Mesendoderm (in vitro differentiated cells): ENCODE results near the gene MAPKBP1.

ENCODE experiments used
- DNase-seq: peaks from one replicate; pipeline ENCODE4 v3.0.0; 2013
- H2AK5ac ChIP-seq: 2 replicates; pipeline ENCODE4 v1.6.1; 2013; ENCODE audit warnings: low read length, inconsistent platforms
- H2BK120ac ChIP-seq: 2 replicates; pipeline ENCODE4 v1.6.1; 2013; ENCODE audit warnings: low read depth, mild to moderate bottlenecking, low read length, moderate library complexity, mixed read lengths
- H2BK15ac ChIP-seq: replicated peaks from 2 replicates; pipeline ENCODE4 v1.6.1; 2013; ENCODE audit warnings: low read depth, mild to moderate bottlenecking, moderate library complexity
- H2BK5ac ChIP-seq: 2 replicates; pipeline ENCODE4 v1.6.1; 2013; ENCODE audit warnings: low read length, inconsistent platforms
- H3K18ac ChIP-seq: 2 replicates; pipeline ENCODE4 v1.6.1; 2013; ENCODE audit warnings: mild to moderate bottlenecking, low read length, mixed read lengths
- H3K23ac ChIP-seq: one replicate; pipeline ENCODE4 v1.6.1; 2013; ENCODE audit warnings: low read length
- H3K27ac ChIP-seq: 2 replicates; pipeline ENCODE4 v1.5.1; 2013; ENCODE audit warnings: low read depth, mild to moderate bottlenecking, inconsistent platforms, low read length, moderate library complexity
- H3K27me3 ChIP-seq: 2 replicates; pipeline ENCODE4 v1.6.1; 2013; ENCODE audit warnings: low read length, control low read depth, mild to moderate bottlenecking, inconsistent platforms; ENCODE audit not compliant: insufficient read depth, poor library complexity
- H3K36me3 ChIP-seq: 2 replicates; pipeline ENCODE4 v1.6.1; 2013; ENCODE audit warnings: low read length, inconsistent platforms; ENCODE audit not compliant: control insufficient read depth, insufficient read depth
- H3K4ac ChIP-seq: one replicate; pipeline ENCODE4 v1.6.1; 2013; ENCODE audit warnings: low read depth, mild to moderate bottlenecking, low read length, moderate library complexity
- H3K4me1 ChIP-seq: 2 replicates; pipeline ENCODE4 v1.6.1; 2013; ENCODE audit warnings: low read depth, low read length, inconsistent platforms; ENCODE audit not compliant: control insufficient read depth
- H3K4me2 ChIP-seq: 2 replicates; pipeline ENCODE4 v1.6.1; 2013; ENCODE audit warnings: low read length
- H3K4me3 ChIP-seq: 2 replicates; pipeline ENCODE4 v1.5.1; 2013; ENCODE audit warnings: mild to moderate bottlenecking, low read length
- H3K56ac ChIP-seq: one replicate; pipeline ENCODE4 v1.6.1; 2013; ENCODE audit warnings: low read length
- H3K79me1 ChIP-seq: 2 replicates; pipeline ENCODE4 v1.6.1; 2013; ENCODE audit warnings: low read length, inconsistent platforms
- H3K79me2 ChIP-seq: 2 replicates; pipeline ENCODE4 v1.6.1; 2013; ENCODE audit warnings: mild to moderate bottlenecking, low read length; ENCODE audit not compliant: control insufficient read depth, insufficient read depth
- H3K9ac ChIP-seq: 2 replicates; pipeline ENCODE4 v1.6.1; 2013; ENCODE audit warnings: low read length, inconsistent platforms
- H4K5ac ChIP-seq: one replicate; pipeline ENCODE4 v1.6.1; 2013; ENCODE audit warnings: low read length
- H4K8ac ChIP-seq: one replicate; pipeline ENCODE4 v1.6.1; 2013; ENCODE audit warnings: low read depth, mild to moderate bottlenecking, control low read depth, low read length, moderate library complexity
- WGBS: extraction: QIAGEN DNeasy Blood & Tissue Kit; methylation state at CpG from one replicate; pipeline ENCODE4 v1.1.7; 2013; ENCODE audit warnings: low lambda C conversion rate, missing lambda C conversion rate; ENCODE audit not compliant: insufficient coverage; ENCODE audit errors: extremely low coverage; 5-methylcytosine and 5-hydroxymethylcytosine counted together

Gene MAPKBP1

DNA sequence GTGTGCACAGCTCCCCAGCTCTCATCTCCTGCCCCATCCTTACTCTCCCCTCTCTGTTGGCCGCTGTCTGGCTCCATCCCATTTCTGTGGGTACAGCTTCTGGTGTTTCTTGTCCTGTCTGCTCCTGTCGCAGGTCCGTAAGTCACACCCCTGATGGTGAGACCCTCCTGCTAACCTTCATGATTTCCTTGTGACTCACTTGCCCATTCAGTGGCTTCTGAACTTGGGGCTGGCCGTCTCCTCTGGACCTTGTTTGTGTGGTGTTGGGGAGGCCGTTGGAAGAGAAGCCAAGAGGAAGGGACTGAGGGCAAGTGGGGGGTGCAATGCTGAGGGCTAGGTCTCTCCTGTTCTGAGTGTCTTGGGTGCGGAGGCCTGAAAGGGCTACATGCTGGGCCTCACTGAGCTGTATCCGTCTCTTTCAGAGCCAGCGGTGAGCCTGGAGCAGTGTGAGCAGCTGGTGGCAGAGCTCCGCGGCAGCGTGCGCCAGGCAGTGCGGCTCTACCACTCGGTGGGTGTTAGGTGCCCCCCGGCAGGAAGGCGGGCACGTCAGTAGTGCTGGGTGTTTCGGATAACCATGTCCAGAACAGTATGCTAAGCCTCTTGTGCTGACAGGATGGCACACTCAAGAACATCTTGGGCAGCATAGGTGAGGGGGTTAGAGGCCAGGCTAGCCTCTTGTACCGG is 49.9 kb downstream of the MAPKBP1 start:
- no CpG with 5 or more reads among the region's 19 CpGs for WGBS
- Histone ChIP-seq H4K5ac (no peak overlapping the region), H3K27me3 (no peaks in the 10 kb centered on the region), H3K79me2 (no peaks in the 10 kb centered on the region), H3K4ac (no peak overlapping the region), H3K4me3 (no peak overlapping the region), H3K36me3 (no peaks in the 10 kb centered on the region), H2BK5ac (no peak overlapping the region), H3K4me1 (peaks cover 2% of the 10 kb centered on the region), H2BK120ac (no peak overlapping the region), H3K79me1 (no peaks in the 10 kb centered on the region), H3K4me2 (no peak overlapping the region), H2AK5ac (no peak overlapping the region), H3K27ac (no peak overlapping the region), H3K18ac (no peak overlapping the region), H2BK15ac (no peak overlapping the region), H4K8ac (no peak overlapping the region), H3K56ac (no peak overlapping the region), H3K9ac (no peak overlapping the region), H3K23ac (no peak overlapping the region)
- no peak for DNase-seq

DNA sequence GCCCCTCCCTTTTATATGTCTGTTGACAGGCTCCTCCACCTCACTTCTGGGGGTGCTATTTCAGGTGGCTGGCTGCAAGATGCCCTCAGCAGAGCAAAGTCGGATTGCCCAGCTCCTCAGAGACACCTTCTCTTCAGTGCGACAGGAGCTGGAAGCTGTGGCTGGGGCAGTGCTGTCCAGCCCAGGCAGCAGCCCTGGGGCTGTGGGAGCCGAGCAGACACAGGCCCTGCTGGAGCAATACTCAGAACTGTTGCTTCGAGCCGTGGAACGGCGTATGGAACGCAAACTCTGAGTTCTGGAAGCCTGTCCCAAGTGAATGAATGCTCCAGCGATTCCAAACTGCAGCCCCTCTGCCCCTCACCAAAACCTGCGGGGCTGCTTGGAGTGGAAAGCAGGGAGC is 50.9 kb downstream of the MAPKBP1 start:
- Histone ChIP-seq H4K5ac (no peak overlapping the region), H3K4me1 (peaks cover 2% of the 10 kb centered on the region), H2AK5ac (no peak overlapping the region), H3K79me2 (no peaks in the 10 kb centered on the region), H3K4me2 (no peak overlapping the region), H3K56ac (no peak overlapping the region), H3K79me1 (no peaks in the 10 kb centered on the region), H3K9ac (no peak overlapping the region), H3K4ac (no peak overlapping the region), H2BK120ac (no peak overlapping the region), H4K8ac (no peak overlapping the region), H3K18ac (no peak overlapping the region), H3K23ac (no peak overlapping the region), H2BK15ac (no peak overlapping the region), H2BK5ac (no peak overlapping the region), H3K27me3 (no peaks in the 10 kb centered on the region), H3K4me3 (no peak overlapping the region), H3K36me3 (no peaks in the 10 kb centered on the region), H3K27ac (no peak overlapping the region)
- WGBS, result no CpG with 5 or more reads among the region's 10 CpGs
- DNase-seq, result no peak

DNA sequence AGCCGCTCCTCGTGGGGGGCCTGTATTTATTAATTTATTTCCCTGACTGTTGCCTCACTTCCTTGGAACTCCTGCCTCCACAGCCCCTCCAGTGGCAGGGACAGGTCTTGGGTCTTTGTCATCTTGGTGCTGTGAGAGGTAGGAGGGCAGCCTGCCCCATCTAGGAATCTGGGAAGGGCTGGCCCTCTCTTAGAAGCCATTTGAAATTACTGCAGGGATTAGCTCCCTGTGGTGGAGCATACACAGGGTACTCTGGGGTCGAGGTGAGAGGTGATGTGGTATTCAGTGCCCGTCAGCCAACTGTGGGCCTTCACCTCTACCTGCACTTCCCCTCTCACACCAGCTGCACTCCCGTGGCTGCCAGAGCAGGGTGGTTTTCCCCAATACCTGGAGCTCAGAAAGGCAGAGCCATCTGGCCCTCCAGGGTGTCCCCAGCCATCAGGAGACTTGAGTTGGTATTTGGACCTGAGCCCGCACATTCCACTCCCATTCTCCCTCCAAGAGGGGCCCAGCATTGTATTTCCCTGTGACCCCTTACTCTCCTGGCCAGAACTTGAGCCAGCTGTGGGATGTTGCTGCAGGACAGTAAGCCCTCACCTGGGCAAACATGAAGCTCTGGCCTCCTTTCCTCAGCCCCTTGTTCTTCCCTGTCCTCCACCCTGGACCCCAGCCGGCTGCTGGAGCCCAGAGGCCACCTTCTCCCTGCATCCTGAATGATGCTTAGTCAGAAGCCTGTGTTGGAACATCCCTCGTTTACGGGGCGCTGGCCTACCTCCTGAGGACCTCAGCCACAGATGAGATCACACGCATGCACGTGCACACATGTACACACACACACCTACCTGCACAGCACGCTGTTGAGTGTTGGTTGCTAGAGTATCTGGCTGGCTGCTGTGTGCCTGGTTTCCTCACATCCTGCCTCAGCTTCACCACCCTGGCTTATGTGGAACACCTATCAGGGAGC is 51.6 kb downstream of the MAPKBP1 start:
- H4K8ac ChIP-seq, result no peak overlapping the region
- H3K4me3 ChIP-seq, result no peak overlapping the region
- H2BK120ac ChIP-seq, result no peak overlapping the region
- H3K4ac ChIP-seq, result no peak overlapping the region
- no peaks in the 10 kb centered on the region for H3K79me2 ChIP-seq
- H3K27ac ChIP-seq, result no peak overlapping the region
- no peak overlapping the region for H3K18ac ChIP-seq
- no peak overlapping the region for H2BK5ac ChIP-seq
- H2BK15ac ChIP-seq, result no peak overlapping the region
- H2AK5ac ChIP-seq, result no peak overlapping the region
- H3K27me3 ChIP-seq, result no peaks in the 10 kb centered on the region
- H3K23ac ChIP-seq, result no peak overlapping the region
- WGBS, result no CpG with 5 or more reads among the region's 13 CpGs
- no peak overlapping the region for H3K4me2 ChIP-seq
- H3K9ac ChIP-seq, result no peak overlapping the region
- no peak overlapping the region for H3K56ac ChIP-seq
- H3K4me1 ChIP-seq, result peaks cover 2% of the 10 kb centered on the region
- no peaks in the 10 kb centered on the region for H3K79me1 ChIP-seq
- DNase-seq, result peak; percentile 52
- no peak overlapping the region for H4K5ac ChIP-seq
- no peaks in the 10 kb centered on the region for H3K36me3 ChIP-seq

DNA sequence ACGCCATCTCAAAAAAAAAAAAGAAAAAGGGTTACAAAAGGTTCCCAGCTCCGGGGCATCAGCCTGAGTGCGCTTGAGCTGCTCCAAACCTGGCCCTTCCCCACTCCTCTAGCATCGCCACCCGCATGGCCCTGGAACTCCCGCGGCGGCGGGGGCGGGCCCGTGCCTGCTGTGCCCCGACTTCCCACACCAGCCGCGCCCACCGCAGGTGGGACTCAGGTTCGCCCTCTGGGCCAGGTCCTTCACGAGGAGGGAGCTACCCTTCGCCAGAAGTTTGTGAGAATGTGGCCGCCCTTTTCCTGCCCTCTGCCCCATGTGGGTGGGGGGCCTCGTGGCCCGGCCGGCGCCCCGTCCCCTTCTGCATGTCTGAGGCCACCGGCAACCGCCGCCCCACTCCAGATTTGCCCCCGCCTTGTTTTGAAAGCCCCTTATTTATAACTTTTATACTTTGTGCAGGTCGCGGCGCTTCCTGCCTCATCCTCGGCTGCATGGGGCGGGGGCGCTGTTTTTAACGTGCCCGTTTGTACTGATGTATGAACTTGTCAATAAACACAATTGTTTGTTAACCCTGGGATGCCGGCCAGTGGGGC is 53.1 kb downstream of the MAPKBP1 start:
- Histone ChIP-seq H2AK5ac (no peak overlapping the region), H2BK15ac (no peak overlapping the region), H2BK5ac (no peak overlapping the region), H4K5ac (no peak overlapping the region), H3K4me1 (peaks cover 2% of the 10 kb centered on the region), H3K23ac (peak overlapping the region; percentile 4), H3K9ac (peak overlapping the region; percentile 61), H3K36me3 (no peaks in the 10 kb centered on the region), H3K4me2 (peak overlapping the region; percentile 90), H3K27me3 (no peaks in the 10 kb centered on the region), H2BK120ac (no peak overlapping the region), H3K4ac (no peak overlapping the region), H3K18ac (no peak overlapping the region), H3K79me2 (no peaks in the 10 kb centered on the region), H3K4me3 (peak overlapping the region; percentile 48), H3K79me1 (no peaks in the 10 kb centered on the region), H3K56ac (peak overlapping the region; percentile 78), H4K8ac (no peak overlapping the region), H3K27ac (no peak overlapping the region)
- WGBS, result no CpG with 5 or more reads among the region's 37 CpGs
- DNase-seq, result peak; percentile 30

DNA sequence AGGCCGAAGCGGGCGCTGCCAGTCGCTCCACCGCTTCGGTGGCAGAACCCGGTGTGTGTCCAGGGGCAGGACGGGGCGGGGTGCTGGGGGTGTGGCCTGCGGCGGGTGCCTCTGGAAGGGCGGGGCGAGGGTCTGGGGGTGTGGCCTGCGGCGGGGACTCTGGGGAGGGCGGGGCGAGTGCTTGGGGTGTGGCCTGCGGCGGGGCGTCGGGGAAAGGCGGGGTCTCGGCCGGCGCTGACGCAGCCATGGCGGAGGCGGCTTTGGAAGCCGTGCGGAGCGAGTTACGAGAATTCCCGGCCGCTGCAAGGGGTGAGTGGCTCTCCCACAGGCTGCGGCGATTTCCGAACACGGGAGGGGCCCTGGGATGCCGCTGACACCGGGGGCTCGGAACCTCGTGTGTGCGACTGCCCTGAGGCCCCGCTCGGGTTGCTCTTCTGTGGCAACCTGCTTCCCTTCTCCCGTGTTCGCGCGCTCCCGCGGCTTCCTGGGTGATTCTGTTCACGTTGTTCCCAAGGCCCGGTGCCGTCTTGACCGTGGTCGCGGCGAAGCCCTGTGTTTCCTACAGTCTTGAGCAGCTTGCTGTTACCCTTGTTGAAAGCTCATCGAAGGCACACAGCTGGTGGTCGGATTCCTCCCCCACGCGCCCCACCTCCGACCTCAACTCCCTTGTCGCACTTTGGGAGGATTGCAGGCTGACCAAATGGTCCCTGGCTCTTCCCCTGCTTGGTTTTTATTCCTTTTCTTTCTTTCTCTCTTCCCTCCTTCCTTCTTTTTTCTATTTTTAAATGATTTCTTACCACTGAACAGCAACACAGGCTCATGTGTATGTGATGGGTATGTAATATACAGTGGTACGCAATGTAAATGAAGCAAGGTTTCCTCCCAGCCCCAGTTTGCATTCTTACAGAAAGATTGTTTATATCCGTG is 53.9 kb downstream of the MAPKBP1 start, which contains the start of gene JMJD7:
TSS of gene JMJD7 (plus strand) at position 213 of the 927 bp plus-strand sequence. CDS start at position 246, 33 bp downstream.
- Histone ChIP-seq H3K36me3 (no peaks in the 10 kb centered on the region), H3K4me1 (peaks cover 2% of the 10 kb centered on the region), H3K4me2 (peak within 1 kb of the TSS; percentile 94), H3K18ac (no peak within 1 kb of the TSS), H2BK5ac (no peak within 1 kb of the TSS), H3K4ac (peak within 1 kb of the TSS; percentile 19), H3K4me3 (peak within 1 kb of the TSS; percentile 81), H4K5ac (no peak within 1 kb of the TSS), H3K27me3 (no peaks in the 10 kb centered on the region), H3K79me1 (no peaks in the 10 kb centered on the region), H3K27ac (no peak within 1 kb of the TSS), H3K23ac (peak within 1 kb of the TSS; percentile 4), H2BK120ac (no peak within 1 kb of the TSS), H3K56ac (peak within 1 kb of the TSS; percentile 94), H3K9ac (peak within 1 kb of the TSS; percentile 71), H2AK5ac (no peak within 1 kb of the TSS), H4K8ac (no peak within 1 kb of the TSS), H2BK15ac (no peak within 1 kb of the TSS), H3K79me2 (no peaks in the 10 kb centered on the region)
- DNase-seq, result peak; percentile 85
- WGBS, result no CpG with 5 or more reads among the region's 66 CpGs
